NCI-H2107 (cell line): ENCODE measurements around the gene PHF3.

Experiments
- DNase-seq: peaks from one replicate; lab custom pipeline; 2025; lab: John Stamatoyannopoulos, UW

Gene PHF3, protein sequence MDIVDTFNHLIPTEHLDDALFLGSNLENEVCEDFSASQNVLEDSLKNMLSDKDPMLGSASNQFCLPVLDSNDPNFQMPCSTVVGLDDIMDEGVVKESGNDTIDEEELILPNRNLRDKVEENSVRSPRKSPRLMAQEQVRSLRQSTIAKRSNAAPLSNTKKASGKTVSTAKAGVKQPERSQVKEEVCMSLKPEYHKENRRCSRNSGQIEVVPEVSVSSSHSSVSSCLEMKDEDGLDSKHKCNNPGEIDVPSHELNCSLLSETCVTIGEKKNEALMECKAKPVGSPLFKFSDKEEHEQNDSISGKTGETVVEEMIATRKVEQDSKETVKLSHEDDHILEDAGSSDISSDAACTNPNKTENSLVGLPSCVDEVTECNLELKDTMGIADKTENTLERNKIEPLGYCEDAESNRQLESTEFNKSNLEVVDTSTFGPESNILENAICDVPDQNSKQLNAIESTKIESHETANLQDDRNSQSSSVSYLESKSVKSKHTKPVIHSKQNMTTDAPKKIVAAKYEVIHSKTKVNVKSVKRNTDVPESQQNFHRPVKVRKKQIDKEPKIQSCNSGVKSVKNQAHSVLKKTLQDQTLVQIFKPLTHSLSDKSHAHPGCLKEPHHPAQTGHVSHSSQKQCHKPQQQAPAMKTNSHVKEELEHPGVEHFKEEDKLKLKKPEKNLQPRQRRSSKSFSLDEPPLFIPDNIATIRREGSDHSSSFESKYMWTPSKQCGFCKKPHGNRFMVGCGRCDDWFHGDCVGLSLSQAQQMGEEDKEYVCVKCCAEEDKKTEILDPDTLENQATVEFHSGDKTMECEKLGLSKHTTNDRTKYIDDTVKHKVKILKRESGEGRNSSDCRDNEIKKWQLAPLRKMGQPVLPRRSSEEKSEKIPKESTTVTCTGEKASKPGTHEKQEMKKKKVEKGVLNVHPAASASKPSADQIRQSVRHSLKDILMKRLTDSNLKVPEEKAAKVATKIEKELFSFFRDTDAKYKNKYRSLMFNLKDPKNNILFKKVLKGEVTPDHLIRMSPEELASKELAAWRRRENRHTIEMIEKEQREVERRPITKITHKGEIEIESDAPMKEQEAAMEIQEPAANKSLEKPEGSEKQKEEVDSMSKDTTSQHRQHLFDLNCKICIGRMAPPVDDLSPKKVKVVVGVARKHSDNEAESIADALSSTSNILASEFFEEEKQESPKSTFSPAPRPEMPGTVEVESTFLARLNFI (N-terminal part only)

DNA sequence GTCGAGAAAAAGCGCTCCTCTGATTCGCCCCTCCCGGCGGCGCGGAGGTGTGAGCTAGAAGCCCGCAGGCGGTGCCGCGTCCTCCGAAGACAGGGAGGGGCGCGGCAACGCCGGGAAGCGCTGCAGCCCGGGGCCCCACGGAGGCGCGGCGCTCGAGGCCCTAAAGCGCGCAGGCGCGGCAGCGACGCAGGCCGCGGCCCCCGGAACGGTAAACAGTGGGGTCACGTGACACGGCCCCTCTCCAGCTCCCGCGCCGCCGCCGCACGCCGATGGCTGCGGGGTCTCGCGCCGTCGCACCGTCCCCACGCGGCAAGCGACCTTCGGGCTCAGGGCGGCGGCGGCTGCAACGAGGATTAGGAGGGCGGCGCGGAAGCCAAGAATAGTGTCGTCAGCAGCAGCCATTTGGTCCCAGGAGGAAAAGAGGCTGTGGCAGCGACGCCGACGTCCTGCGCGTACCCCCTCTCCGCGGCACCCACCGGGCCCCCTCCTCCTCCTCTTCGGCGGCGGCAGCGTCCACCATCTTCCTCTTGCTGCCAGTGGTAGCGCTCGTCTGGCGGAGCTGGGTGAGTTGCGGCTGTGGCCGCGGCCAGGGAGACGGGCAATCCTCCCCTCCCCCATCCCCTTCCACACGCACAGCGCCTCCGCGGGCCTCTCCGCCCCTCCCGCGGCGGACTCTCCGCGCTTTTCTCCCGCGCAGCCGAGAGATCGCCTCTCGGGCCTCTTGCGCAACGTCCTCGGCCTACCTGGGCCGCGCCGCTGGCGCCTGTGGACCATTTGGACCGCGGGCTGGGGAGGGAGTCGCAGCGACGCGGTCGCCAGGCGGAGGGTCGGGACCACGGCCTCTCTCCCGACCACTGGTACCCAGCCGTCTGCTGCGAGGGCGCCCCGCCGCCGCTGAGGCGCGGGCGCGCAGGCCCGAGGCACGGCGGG, at the start of gene PHF3:
PHF3 (plus strand) TSS at position 215 of the 930 bp plus-strand sequence. CDS start 10,750 bp downstream, outside the sequence.
- DNase-seq, result peak; percentile 75

DNA sequence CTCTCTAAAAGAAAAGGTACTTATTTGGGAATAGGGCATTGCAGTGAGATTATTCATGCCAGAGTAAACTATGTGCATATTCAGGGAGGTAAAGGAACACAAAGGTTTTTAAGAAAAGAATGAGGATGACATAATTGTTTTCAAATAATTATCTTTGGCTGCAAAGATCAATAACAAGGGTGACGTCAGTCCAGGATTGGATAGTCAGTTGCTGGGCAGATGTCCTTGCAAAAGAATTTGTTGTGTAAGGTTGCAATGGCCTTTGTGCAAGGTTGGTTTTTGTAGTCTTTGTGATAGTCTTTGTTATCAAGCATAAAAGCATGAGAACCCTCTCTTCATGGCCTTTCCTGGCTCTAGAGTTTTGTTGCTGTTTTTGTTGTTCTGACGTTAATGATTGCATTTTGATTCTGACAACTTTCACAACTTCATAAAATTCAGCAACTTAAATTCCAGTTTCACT, 45.6 kb upstream of the PHF3 start:
- DNase-seq, result no peak

DNA sequence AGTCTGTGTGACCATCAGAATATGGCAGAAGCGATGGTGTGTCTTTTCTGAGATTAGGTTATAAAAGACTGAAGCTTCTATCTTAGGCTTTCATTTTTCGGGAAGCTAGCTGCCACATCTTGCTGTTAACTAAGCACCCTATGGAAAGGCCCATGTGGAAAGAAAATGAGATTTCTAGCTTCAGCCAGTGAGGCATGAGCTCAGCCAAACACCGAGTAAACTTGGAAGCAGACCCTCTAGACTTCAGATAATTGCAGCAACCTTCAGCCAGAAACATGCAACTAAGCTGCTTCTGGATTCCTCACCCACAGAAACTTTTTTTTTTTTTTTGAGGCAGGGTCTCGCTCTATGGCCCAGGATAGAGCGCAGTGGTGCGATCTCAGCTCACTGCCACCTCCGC, 42.7 kb upstream of the PHF3 start:
- no peak for DNase-seq

DNA sequence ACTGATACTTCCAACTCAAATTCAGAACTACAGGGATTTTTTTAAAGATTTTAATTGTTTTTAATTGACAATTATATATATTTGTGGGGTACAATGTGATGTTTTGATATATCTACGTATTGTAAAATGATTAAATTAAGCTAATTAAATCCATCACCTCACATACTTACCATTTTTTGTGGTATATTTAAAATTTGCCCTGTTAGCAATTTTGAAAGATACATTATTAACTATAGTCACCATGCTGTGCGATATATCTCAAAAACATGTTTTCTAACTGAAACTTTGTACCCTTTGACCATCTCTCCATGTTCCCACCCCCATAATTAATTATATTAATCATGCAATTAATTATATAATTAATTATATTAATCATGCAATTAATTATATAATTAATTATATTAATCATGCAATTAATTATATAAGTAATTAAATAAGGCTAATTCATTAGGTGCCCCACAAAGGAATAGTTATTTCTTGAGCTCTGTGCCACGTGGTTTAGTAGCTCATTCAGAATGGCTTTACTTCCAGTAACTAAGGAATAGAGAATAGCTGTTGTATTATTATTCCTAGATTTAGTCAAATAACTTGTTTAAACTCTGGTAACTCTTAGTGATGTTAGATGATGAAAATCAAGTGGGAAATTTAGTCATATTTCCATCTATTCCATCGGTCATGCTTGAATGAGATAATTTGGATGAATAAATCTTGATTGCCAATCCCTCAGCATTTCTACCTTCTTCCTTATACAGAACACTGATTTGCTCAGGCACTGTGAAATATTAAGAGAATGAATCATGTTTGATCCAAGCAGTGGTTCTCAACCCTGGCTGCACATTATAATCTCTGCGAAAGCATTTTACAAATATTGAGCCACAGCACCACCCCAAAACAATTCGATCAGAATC, 38.2 kb upstream of the PHF3 start:
- no peak for DNase-seq

DNA sequence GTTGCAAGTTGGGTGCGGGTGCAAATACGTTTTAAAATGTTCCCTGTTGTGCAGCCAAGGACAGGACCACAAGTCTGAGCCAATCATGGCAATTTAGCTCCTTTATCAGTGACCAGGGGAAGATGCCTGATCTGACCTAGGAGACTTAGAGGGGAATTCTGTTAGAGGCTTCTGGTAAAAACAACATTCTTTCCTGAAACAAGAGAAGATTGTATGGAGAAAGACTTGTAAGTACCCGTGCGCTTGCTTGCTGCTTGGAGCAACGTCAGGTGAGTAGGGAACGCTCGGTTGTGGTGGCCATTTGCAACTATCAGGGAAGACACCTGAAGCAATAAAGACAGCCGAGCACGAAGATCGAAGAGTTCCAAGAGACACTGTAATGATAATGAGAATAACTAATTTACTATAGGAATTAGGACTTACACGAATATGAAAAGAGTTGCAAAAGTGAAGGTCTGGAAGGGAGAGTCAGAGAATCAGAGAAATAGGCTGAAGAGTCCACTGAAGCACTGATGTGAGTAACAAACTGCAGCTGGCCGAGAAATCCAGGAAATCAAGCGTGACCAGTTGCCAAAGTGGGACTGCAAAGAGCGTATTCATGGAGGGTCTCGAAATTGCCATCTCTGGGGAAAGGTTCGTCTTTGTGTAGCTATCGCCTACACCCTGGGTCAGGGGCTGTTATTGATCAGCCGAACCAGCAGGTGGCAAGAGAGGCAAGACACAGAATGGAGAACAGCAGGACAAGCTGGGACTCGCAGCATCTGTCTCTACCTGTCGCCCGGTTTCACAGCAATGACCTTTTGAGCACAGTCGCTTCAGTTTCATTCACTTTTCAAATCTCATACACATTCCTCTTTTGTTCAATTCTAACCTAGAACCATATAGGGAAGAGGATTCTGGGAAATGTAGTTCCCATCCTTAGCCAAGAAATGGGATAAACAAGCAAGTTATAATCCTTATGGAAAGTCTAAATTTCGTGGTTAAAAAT, 37.3 kb upstream of the PHF3 start:
- DNase-seq, result peak; percentile 20

DNA sequence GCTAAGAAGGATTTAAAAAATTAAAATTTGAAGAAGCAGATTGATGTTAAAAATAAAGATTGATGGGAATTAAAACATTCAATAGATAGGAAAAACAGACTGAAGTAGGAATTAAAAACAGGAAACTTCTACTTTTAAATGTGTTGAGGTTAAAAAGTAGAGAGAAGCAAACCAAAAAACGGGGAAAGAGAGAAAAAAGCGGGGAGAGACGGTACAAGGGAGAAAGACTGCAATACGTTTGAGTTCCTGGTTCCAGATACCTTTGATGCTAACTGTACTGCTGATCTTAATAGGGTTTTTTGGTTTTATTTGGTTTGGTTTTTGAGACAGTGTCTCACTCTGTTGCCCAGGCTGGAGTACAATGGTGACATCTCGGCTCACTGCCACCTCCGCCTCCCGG, 36.4 kb upstream of the PHF3 start:
- no peak for DNase-seq

DNA sequence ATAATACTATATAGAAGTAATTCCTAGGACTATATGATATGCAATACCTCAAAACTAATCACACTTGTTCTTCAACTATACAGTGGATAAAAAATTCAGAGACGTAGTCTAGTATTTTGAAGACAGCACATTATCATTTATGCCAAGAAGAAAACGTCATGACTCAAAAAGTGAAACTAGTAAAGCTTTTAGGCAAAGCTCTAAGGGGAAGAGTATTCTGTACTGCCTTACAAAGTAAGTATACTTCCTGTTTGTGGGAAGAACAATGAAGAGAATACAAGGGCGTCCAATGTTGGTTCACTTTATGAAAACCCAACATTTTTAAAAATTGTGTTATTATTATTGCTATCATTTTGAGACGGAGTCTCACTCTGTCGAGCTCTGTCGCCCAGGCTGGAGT, 35.5 kb upstream of the PHF3 start:
- DNase-seq, result no peak

DNA sequence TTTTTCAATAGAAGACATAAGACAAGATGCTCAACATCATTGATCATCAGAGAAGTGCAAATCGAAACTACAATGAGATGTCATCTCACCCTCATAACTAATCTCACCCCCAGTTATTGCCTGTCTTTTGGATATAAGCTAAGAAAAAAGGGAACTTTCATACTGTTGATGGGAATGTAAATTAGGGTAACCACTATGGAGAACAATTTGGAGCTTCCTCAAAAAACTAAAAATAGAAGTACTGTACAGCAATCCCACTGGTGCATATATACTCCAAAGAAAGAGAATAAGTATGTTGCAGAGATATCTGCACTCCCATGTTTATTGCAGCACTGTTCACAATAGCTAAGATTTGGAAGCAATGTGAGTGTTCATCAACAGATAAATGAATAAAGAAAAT, 26.4 kb upstream of the PHF3 start:
- DNase-seq, result no peak

DNA sequence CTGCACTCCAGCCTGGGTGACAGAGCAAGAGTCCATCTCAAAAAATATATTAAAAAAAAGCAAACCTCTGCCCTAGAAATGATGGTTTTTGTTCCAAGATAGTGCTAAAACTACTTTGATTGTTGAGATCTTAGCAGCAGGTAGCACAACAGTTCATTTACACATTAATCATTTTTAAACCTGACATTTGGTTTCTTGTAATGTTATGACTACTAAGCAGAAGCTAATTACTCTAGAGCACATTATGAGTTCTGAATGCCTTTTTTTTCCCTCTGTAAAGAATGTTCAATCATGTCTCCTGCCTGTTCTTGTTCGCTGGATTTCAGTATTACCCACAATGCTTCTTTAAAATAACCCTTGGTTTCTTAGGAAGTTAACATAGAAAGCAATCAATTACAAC, 24.7 kb upstream of the PHF3 start:
- DNase-seq, result no peak

DNA sequence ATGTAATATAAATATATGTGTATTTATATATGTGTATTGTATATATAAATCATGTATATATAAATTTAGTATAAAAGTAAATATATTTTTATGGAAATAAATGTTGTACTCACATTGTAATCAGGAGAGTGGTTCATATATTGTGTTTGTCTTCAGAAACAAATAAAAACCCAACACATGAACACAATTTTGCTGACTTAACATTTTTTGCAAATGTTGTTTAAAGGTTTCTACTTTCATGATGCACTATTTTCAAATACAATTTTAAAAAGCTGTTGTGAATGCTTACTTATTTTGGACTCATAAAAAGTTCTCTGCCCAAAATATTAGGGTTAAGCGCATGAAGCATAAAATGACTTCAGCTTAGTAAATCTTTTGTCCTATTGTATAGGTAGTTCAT, 24.0 kb upstream of the PHF3 start:
- DNase-seq, result no peak

DNA sequence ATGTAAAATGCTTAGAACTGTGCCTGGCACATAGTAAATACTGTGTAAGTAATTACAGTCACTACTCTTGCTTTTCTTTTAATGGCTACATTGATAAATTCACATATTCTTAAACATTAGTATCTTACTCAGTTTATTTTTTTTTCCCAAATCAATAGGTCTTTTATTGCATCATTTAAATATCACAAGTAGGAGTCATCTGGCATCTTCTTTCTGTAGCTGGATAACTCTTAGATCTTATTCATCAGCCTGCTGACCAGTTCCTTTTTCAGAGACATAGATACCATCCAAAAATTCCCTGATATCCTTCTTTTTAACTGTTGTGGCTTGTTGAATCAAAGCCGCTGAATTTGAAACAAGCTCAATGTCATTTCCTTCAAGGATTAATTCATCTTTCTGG, 20.0 kb upstream of the PHF3 start:
- no peak for DNase-seq

DNA sequence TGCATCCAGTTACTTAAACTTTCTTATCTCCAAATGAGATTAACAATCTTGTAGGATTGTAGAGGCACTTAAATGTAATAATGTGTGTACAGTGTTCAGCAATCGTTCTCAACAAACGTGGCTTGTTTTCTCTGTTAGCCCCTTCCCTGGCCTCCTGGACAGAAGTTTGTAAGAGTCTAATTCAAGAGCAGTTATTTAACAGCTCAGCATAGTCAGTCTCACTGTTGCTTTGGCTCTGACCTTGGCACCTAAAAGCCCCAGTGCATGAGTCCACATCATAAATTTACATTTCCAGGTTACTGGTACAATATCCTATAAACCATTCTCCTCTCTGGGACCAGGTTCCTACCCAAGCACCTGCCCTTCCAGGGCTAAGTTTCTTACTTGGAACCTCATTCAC, 11.5 kb upstream of the PHF3 start:
- no peak for DNase-seq

DNA sequence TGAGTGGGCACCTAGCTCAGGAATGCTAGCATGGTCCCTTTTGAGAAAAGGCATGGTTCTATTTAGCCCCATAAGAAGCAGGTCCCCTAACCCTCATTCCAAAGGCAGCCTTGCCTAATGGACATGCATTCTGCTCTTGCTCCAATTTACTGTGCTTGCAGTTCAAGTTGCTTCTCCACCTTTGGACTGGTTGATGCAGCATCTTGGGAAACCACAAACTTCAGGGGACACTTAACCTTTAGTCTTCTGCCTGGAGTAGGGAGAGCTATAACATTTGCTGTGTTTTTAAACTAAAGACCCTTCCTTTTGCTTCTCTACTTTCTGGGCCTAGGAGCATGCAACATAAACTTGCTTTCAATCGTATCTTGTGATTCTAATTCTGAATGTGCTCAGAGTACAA, 5.1 kb upstream of the PHF3 start:
- no peak for DNase-seq

DNA sequence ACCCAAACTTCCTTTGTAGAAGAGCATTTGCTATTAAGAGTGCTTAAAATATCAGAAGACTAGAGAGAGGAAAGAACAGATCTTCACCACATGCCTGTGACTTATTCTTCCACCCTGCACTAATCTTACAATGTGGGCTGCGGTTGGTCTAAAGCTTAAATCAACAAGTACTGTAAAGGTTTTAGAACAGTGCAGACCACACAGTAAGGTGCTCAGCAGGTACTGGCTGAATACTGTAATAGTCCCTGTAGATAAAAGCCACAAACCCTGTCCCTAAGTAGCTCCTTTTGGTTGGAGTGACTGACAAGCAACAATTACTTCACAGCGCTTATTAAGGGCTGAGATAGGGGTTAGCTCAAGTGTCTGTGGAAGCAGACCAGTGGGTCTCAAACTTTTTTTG, 972 bp upstream of the PHF3 start:
- DNase-seq, result no peak

DNA sequence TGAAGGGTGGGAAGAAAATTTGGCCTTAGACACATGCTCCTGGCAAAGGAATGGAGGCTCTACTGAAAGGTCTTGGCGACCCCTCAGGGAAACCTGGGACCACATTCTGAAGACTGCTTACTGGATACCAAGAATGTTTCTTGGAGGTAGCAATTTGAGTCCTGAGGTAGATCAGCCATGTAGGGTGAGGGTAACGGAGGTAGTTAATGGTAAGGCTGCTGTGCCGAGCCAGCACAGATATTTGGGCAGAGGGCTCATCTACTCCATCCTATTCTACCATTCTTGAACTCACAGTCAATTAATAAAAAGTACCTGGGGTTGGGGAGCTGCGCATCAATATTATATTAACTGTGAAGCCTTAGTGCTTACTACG, 401 bp upstream of the PHF3 start:
- DNase-seq, result no peak

DNA sequence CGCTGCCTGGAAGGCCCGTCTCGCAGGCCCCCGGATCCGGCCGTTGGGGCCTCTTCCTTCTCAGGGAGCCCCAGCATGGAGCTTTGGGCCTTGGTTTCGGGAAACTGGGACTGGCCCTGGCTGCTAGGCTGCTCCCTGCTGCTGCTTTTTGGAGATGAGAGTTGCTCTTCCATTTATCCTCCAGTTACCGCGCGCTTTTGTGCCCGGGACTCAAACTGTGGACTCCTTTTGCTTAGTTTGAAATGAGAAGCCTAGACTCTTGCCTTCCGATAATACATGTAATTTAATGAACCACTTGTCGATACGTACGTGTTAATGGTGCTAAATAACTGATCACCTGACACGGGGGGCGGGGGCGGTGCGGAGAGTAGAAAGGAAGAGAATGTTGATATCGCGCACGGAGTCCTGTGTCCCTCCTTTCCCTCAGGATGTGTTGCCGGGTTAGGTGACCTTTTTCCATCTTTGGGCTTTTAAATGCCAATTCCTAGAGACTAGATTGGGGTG, 968 bp downstream of the PHF3 start:
- DNase-seq, result peak; percentile 45

DNA sequence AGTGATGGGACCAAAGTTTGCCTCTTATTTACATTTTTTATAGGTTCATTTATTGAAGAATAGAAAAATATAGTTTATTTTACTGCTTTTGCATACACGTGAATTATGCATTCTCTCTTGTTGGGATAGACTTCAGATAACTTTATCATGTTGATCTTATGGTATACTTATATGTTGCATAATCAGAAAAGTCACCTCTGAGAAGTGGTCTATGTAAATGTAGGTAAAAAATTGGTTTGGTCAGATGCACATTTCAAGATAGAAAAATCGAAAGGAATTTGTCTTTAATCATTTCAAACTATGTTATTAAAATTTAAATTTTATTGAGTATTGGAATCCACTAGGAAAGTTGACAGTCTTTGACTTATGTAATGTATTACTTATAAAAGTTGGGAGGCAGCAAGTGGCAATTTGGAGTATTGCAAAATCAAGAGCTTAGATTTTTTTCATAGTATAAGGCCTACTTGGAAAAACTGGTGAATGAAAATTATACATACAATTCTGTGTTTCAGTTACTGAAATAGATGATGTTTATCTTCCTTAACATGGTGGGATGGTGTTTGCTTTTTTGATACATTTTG, 2.4 kb downstream of the PHF3 start:
- no peak for DNase-seq

DNA sequence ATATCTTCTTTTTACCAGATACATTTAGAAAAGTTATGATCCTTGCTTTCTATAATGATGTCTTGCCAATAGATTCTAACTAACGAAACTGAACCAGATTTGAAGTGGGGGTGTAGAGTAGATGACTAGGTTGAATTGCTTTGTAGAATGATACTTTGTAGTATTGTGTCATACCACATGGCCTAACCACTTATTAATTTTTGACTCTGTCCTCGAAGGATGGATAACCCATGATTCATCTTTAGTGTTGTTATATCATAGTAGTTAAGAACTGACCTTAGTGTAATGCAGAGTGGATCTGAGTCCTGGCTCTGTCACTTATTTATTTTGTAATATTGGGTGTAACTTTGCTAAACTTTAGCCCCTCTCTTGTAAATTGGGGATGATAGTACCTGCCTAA, 4.5 kb downstream of the PHF3 start:
- DNase-seq, result no peak

DNA sequence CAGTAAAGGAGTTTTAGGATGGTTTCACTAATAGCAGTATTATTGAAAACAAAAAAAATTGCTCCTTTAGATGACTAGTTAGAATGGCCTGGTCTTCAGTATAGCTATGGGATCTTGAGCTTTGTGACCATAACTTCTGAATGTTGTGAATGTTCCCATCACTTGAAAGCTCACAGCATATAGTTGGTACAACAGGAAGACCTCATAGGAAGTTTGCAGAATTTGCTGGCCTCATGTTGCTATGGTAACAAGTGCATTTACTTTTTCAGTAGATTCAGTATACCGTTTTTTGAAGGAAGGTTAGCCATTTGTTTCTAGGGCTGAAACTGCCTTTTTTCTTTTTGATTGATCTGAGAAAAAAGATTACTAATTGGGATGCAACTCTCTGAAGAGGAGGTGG, 8.3 kb downstream of the PHF3 start:
- DNase-seq, result no peak
